NCI-H2196 treated with DMSO at 0.1 percent for 48 hours (cell line): ENCODE results near the gene MATN1.

Experiments used
- DNase-seq: peaks from one replicate; lab custom pipeline; 2025; ENCODE audit not compliant: unreplicated experiment; lab: John Stamatoyannopoulos, UW

MATN1 gene

DNA sequence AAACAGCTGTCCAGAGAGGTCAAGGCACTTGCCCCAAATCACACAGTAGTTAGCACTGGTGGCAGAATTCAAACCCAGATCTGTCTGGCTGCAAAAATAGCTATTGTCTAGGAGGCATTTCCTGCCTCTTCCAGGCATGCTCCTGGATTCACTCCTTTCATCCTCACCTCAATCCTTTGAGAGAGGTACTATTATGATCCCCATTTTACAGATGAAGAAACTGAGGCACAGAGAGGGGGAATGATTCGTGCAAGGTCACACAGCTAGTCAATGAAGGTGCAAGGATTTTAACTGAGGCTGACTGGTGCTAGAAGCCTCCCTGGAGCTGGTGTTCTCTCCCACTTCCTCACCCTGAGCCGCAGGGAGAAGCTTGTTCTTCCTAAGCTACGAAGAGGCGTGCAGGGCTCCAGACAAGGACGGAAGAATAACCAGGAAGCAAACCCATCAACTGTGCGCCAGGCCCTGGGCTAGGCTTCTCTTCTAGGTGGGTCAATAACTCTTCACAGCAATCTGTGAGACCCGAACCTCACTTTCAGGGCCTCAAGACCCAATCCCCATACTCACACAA, 34.8 kb upstream of the MATN1 start:
- DNase-seq = no peak

GRCh38 chr1:30757352-30758120, 34.2 kb upstream of the MATN1 start, which contains the start of gene LAPTM5:
Gene LAPTM5 (minus strand): TSS chr1:30757774. CDS start chr1:30757745, 29 bp downstream.
- no peak for DNase-seq

DNA sequence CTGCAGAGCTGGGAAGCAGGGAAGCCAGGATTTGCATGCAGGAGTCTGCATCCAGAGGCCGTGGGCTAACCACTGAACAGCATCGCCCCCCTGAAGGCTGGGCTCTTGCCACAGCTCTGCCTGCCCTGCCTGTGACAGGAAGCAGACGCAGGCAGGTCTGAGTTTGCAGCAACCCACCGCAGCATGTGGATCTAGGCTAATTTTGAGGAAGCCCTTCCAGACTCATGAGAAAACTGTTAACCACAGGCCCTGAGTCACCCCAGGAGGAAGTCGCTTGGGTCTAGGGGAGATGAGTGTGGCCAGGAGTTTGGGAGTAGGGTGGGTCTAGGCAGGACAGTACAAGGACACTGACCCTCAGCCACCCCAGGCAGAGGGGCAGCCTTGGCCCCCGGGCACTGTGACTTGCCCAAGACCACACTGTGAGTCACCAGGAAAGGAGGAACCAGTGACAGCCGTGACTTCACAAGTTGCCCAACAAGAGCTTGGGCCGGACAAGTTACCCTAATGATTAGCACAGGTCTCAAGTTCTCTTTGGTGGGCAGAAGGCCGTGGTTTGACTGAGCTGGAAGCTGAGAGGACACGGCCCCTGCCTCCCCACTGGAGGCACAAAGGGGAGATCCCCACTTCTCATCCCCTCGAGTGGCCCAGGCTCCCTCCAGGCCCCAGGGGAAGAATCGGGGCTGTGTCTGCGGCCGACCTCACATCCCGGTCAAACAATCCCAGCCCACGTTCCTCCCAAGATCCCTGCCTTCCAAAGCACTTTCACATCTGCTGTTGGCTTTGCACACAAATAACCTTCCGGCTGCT, 33.4 kb upstream of the MATN1 start:
- no peak for DNase-seq

DNA sequence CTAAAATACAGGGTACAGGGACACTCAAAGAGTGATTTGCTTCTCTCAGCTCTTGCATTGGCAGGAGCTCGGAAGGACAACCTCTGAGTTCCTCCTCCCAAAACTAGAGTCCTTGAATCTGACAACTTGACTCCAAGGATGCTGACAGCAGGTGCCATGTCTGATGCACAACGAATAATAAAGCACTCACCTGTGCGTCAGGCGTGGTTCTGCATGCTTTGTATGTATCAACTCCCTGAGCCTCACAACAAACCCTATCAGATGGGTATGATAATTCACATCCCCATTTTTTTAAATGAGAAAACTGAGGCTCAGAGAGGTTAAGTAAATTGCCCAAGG, 32.8 kb upstream of the MATN1 start:
- no peak for DNase-seq

GRCh38 chr1:30755746-30756145, 32.4 kb upstream of the MATN1 start:
- DNase-seq = no peak

- DNase-seq = no peak
These were observed 31.9 kb upstream of the MATN1 start for GRCh38 chr1:30755334-30755733.

DNA sequence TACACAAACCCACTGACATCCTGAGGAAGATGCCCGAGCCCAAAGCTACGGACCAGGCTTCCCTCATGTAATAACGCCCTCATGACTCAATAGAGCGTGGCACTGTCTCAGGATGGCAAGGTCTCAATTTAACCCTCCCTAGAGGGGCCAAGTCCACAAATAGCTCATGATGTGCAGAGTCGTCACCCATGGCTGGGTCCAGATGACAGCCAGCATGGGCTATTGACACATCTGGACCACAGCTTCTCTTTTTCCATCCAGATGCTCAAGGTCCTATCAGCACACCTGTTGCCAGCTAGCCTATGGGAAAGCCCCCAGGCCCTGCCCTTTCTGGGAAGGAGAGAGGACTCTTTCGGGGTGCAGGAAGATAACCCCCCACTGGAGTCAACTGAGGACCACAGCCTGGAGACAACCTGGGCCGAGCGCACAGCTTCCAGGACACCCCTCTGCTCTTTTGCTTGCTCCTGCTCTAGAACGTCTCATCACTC, 31.3 kb upstream of the MATN1 start:
- DNase-seq = no peak

DNA sequence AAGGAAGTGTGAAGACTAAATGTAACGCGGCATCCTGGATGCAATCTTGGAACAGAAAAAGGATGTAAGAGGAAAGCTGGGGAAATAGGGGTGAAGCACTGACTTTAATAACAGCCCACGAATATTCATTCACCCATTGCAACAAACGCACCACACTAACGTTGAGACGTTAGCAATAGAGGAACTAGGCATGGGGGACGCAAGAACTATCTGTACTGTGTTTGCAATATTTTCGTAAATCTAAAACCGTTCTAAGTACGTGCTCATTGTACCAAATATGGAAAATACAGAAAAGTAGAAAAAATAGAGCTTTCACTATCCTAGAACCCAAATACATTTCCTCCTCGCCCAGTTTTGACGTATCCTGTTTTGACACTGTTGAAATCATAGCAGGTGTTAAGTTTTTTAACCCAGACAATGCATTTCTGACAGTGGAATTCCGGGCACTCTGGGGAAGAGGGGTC, 30.3 kb upstream of the MATN1 start:
- DNase-seq = no peak

DNA sequence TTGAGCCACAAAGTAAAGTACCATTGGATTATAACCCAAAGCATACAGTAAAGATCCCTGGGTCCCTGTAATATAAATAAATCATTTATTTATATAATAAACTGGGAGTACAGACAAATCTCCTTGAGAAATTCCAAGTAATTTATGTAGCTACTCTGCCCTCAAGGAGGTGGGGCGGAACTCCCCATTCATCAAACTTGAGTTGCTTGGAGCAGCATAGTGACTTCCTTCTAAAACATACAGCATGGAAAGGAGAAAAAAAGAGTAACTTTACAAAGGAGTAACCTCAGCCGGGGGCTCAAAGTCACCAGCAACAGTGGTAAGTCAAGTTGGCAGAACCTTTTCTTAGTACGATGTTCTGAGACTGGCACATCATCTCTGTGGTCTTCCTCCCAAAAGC, 29.7 kb upstream of the MATN1 start:
- no peak for DNase-seq

DNA sequence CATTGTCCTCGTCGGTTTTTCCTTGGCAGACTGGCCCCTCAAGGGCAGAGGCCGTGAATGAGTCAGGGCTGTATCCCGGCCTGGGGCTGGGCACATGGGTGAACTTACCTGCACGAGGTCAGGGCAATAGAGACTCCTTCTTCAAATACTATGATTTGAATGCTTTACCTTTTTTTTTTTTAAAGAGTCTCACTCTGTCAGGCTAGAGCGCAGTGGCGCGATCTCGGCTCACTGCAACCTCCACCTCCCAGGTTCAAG, 29.2 kb upstream of the MATN1 start:
- DNase-seq = no peak

- DNase-seq = no peak
These were observed 28.7 kb upstream of the MATN1 start for GRCh38 chr1:30751830-30752650.

GRCh38 chr1:30750731-30751291, 27.4 kb upstream of the MATN1 start:
- DNase-seq = no peak

DNA sequence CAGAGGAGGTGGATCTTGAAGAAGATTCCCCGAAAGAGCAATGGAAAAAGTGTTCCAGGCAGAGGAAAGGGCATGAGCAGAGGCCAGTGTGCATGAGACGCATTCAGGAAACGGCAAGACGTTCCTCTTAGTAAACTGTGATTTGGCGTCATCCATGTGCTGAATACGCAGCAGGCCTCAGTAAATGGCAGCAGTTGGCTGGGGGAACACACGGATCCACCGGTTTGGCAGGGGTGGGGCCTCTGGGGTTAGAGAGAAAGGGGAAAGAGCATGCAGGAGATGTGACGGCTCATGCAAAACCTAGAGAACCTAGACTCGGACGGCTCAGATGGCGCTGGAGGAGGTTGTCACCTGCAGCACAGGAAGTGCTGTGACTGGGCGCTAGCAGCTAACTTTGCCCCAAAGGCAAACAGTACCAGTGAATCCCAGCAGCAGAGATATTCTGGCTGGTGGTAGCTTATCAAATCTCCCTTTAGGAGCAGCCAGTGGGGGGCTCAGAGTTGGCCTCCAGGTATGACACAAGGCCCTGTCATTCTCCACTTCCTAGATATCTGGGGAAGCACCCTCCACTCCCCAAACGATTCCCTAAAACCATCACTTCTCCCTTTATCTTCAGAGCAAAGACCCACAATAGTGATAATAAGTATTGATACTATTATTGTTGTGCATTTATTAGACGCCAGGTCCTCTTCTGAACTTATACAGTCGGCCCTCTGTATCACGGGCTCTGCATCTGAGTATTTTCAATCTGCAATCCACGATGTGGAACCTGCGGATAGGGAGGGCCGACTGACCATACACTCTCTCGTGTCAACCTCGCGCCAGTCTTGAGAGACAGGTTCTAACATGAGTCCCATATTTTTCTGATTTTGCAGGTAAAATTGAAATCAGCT, 26.6 kb upstream of the MATN1 start:
- DNase-seq = no peak

GRCh38 chr1:30748699-30749401, 25.5 kb upstream of the MATN1 start:
- no peak for DNase-seq

- DNase-seq = peak; percentile 23
These were observed 24.8 kb upstream of the MATN1 start for GRCh38 chr1:30748098-30748698.

GRCh38 chr1:30747033-30748008, 23.9 kb upstream of the MATN1 start:
- no peak for DNase-seq

GRCh38 chr1:30746212-30747032, 23.0 kb upstream of the MATN1 start:
- DNase-seq = peak; percentile 22
